Astrocyte (in vitro differentiated cells and primary cell): ENCODE results near the gene SRRM1.

Experiments used
- EZH2 ChIP-seq: IDR thresholded peaks from 2 replicates; pipeline ENCODE4 v1.6.1; 2012; ENCODE audit warnings: mild to moderate bottlenecking, low read length, inconsistent platforms; ENCODE audit not compliant: insufficient read depth
- TF ChIP-seq, protein P1 (sequence below): IDR thresholded peaks from 2 replicates; pipeline ENCODE4 v1.5.1; 2011; ENCODE audit warnings: low read depth, mild to moderate bottlenecking, inconsistent platforms, low read length, moderate library complexity; ENCODE audit not compliant: insufficient read depth

DNA sequence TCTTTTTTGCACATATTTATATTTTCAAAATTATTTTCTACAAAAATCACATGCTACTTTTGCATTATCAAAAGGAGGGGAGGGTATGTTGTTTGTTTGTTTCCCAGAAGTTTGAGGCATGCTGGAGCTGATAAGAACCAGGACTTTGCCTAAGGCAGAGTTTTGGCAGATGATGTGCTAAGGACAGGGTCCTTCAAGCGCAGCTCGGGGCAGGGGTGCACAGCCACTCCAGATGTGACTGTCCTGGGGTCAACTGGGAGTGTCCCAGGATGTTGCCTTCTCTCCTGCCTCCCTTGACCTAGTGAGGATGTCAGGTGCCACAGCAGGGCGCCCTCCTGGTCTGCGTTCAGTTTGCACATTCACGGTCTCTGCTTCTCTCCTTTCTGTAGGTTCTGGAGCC is 42.6 kb upstream of the SRRM1 start:
- TF ChIP-seq, protein P1, sequence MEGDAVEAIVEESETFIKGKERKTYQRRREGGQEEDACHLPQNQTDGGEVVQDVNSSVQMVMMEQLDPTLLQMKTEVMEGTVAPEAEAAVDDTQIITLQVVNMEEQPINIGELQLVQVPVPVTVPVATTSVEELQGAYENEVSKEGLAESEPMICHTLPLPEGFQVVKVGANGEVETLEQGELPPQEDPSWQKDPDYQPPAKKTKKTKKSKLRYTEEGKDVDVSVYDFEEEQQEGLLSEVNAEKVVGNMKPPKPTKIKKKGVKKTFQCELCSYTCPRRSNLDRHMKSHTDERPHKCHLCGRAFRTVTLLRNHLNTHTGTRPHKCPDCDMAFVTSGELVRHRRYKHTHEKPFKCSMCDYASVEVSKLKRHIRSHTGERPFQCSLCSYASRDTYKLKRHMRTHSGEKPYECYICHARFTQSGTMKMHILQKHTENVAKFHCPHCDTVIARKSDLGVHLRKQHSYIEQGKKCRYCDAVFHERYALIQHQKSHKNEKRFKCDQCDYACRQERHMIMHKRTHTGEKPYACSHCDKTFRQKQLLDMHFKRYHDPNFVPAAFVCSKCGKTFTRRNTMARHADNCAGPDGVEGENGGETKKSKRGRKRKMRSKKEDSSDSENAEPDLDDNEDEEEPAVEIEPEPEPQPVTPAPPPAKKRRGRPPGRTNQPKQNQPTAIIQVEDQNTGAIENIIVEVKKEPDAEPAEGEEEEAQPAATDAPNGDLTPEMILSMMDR, result no peak
- TF ChIP-seq EZH2, result no peak
